ENCODE results near the gene KIF12. TPM values are rescaled to one million over a fixed set of nuclear protein-coding genes. Genes with fewer than 3 reads are reported as not detected.

Gene KIF12
- total and polyA plus RNA-seq, 2 experiments from 2014 or later = 39.9 to 97.3 TPM

DNA sequence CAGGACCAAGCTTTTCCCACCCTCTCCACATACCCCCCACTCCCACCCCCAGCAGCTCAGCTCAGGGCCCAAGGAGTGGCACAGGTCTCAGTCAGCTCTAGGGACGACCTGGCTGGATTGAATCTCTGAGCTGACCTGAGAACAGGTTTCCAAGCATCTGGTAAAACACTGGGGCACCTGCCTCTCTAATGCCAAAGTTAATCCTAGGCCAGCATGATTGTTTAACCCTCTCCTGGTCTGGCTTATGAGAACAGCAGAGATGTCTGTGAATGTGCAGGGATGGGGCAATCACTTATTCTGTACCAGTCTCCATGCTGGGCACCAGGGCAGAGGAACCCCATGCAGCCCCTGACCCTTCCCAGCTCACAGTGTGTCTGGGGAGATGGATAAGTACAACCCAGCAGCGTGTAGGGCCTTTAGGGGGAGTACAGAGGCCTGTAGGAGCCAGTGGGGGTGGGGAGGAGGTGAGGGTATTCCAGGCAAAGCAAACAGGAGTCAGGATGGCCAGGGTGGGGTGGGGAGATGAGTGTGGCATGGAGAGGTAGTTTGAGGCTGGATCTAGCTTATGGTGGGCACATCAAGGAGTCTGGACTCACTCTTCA, 678 bp upstream of the KIF12 start:
- no peak for DNase-seq (ENCODE audit: low spot score)
- Histone ChIP-seq H3K4me1 (ENCODE audit: insufficient read depth) (peaks cover 4% of the 10 kb centered on the region), H3K4me2 (peak overlapping the region; percentile 98), H3K27me3 (peaks cover 4% of the 10 kb centered on the region), H3K27ac (peak overlapping the region; percentile 80), H3K9me2 (replicated peaks; ENCODE audit: insufficient read depth) (no peaks in the 10 kb centered on the region), H3K36me3 (replicated peaks; ENCODE audit: insufficient read depth, low read depth) (no peaks in the 10 kb centered on the region), H2AFZ (no peak overlapping the region), H3K79me2 (no peaks in the 10 kb centered on the region), H3K4me3 (no peak overlapping the region), H3K9me3 (ENCODE audit: low read depth) (peaks cover 9% of the 10 kb centered on the region), H4K20me1 (ENCODE audit: insufficient read depth, poor library complexity, severe bottlenecking) (no peaks in the 10 kb centered on the region)
- TF ChIP-seq EZH2 (IDR thresholded peaks at IDR 0.05; ENCODE audit: borderline replicate concordance) = no peak
- TF ChIP-seq EZH2phosphoT487 (IDR thresholded peaks at IDR 0.05; ENCODE audit: low read depth, severe bottlenecking, unreplicated experiment) = no peak
- TF ChIP-seq CTCF (IDR thresholded peaks at IDR 0.05; ENCODE audit: poor library complexity) = no peak
- 48% methylated on average over 2 of the region's 2 CpGs for WGBS (ENCODE audit: low lambda C conversion rate, missing lambda C conversion rate)

DNA sequence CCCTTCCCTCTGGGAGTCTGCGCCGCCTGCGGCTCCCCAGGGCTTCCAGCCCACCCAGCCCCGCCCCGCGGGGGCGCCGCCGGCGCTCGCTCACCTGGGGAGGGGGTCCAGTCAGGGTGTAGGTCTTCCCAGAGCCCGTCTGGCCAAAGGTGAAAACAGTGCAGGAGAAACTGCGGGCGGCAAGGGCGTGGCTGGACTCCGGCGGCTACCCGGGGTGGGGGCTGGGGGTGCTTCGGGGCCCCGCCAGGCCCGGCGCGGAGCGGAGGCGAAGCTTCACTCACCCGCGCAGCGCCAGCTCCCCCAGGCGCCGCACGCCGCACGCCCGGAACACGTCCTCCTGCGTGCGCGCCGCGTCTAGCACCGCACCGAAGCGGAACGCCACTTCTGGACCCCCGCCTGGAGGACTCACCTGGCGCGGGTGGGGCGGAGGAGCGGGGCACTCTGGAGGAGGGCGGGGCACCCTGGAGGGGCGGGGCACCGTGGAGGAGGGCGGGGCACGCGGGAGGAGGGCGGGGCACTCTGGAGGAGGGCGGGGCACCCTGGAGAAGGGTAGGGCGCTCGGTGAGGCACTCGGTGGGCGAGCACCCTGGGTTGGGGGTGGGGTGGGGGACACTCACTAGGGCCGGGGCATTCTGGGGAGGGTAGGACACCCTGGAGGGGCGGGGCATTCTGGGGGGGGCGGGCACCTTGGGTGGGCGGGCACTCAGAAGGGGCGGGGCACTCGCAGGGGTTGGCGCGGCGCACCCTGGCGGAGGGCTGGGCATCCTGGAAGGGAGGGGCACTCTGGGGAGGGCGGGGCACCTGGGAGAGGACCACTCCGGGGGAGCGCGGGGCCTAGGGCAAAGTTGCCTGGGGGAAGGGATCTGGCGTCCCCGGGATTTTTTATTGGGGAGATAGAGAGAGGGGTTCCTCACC, 814 bp downstream of the KIF12 start:
- Histone ChIP-seq H3K27ac (peak overlapping the region; percentile 80), H4K20me1 (ENCODE audit: insufficient read depth, poor library complexity, severe bottlenecking) (no peaks in the 10 kb centered on the region), H3K79me2 (no peaks in the 10 kb centered on the region), H3K4me1 (ENCODE audit: insufficient read depth) (peaks cover 4% of the 10 kb centered on the region), H3K4me2 (peak overlapping the region; percentile 98), H3K9me3 (ENCODE audit: low read depth) (peaks cover 9% of the 10 kb centered on the region), H3K9me2 (replicated peaks; ENCODE audit: insufficient read depth) (no peaks in the 10 kb centered on the region), H2AFZ (peak overlapping the region; percentile 66), H3K36me3 (replicated peaks; ENCODE audit: insufficient read depth, low read depth) (no peaks in the 10 kb centered on the region), H3K27me3 (peaks cover 4% of the 10 kb centered on the region), H3K4me3 (peak overlapping the region; percentile 61)
- WGBS (ENCODE audit: low lambda C conversion rate, missing lambda C conversion rate) = 1% methylated on average over 16 of the region's 77 CpGs
- TF ChIP-seq EZH2phosphoT487 (IDR thresholded peaks at IDR 0.05; ENCODE audit: low read depth, severe bottlenecking, unreplicated experiment) (no peak), EZH2 (IDR thresholded peaks at IDR 0.05; ENCODE audit: borderline replicate concordance) (no peak), CTCF (IDR thresholded peaks at IDR 0.05; ENCODE audit: poor library complexity) (no peak)
- peak; percentile 91 for DNase-seq (ENCODE audit: low spot score)

DNA sequence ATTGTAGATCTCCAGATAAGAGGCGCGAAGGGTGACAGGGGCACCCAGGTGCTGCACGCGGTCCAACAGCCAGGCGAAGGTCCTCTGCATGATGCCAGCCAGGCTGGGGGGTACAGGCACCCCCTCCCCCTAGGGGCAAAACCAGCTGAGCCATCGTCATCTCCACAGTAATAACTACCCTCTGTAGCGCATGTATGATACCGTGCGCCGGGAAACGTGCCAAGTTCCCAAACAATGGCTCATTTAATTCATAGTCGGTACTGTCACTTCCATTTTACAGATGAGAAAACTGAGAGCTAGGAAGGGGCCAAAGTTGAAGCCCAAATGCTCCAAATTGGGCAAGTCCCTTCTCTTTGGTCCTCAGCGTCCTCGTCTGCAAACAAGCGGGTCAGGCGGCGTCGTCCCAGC, 1.5 kb downstream of the KIF12 start:
- Histone ChIP-seq H3K4me2 (peak overlapping the region; percentile 98), H3K27ac (peak overlapping the region; percentile 80)

More for the DNA sequence above, 1.5 kb downstream of the KIF12 start:
- no peaks in the 10 kb centered on the region for H3K36me3 ChIP-seq (replicated peaks; ENCODE audit: insufficient read depth, low read depth)
- TF ChIP-seq EZH2 (IDR thresholded peaks at IDR 0.05; ENCODE audit: borderline replicate concordance) (no peak), CTCF (IDR thresholded peaks at IDR 0.05; ENCODE audit: poor library complexity) (no peak), EZH2phosphoT487 (IDR thresholded peaks at IDR 0.05; ENCODE audit: low read depth, severe bottlenecking, unreplicated experiment) (no peak)
- 45% methylated on average over 15 of the region's 18 CpGs for WGBS (ENCODE audit: low lambda C conversion rate, missing lambda C conversion rate)
- no peaks in the 10 kb centered on the region for H3K79me2 ChIP-seq
- peak overlapping the region; percentile 61 for H3K4me3 ChIP-seq
- H3K9me3 ChIP-seq (ENCODE audit: low read depth) = peaks cover 6% of the 10 kb centered on the region
- no peaks in the 10 kb centered on the region for H3K9me2 ChIP-seq (replicated peaks; ENCODE audit: insufficient read depth)
- DNase-seq (ENCODE audit: low spot score) = no peak
- peaks cover 4% of the 10 kb centered on the region for H3K27me3 ChIP-seq
- peaks cover 4% of the 10 kb centered on the region for H3K4me1 ChIP-seq (ENCODE audit: insufficient read depth)
- no peaks in the 10 kb centered on the region for H4K20me1 ChIP-seq (ENCODE audit: insufficient read depth, poor library complexity, severe bottlenecking)
- peak overlapping the region; percentile 66 for H2AFZ ChIP-seq
